NK-92 treated with Interleukin-12 subunit alpha and Interleukin-12 subunit beta, amount 100 ng/mL, for 24 hours (cell line): ENCODE results near the gene POLL.
"Not testable (repeated sequence)": the region's sequence is repeated elsewhere in the genome, so short reads cannot be mapped to it uniquely, and the experiment has no call there.

Source experiments
- DNase-seq: peaks from one replicate; lab custom pipeline; 2025; lab: John Stamatoyannopoulos, UW

Gene POLL

GRCh38 chr10:101611096-101611905 lies 23.2 kb upstream of the POLL start:
- no peak for DNase-seq

GRCh38 chr10:101609481-101609880 lies 21.4 kb upstream of the POLL start:
- no peak for DNase-seq

GRCh38 chr10:101607124-101607523 lies 19.1 kb upstream of the POLL start:
- no peak for DNase-seq

- peak; percentile 33 for DNase-seq
Measured at GRCh38 chr10:101602761-101603398, 14.8 kb upstream of the POLL start.

- DNase-seq: no peak
Measured at GRCh38 chr10:101601541-101601940, 13.5 kb upstream of the POLL start.

GRCh38 chr10:101597091-101597900 lies 9.2 kb upstream of the POLL start:
- DNase-seq: no peak

GRCh38 chr10:101595591-101596433 lies 7.8 kb upstream of the POLL start:
- DNase-seq: no peak

- not testable (repeated sequence) for DNase-seq
Measured at GRCh38 chr10:101593331-101593730, 5.3 kb upstream of the POLL start.

GRCh38 chr10:101588879-101589278 lies 822 bp upstream of the POLL start:
- no peak for DNase-seq

GRCh38 chr10:101585841-101586240 lies 2.2 kb downstream of the POLL start:
- no peak for DNase-seq

GRCh38 chr10:101580486-101581399 lies 7.3 kb downstream of the POLL start:
- no peak for DNase-seq

GRCh38 chr10:101579516-101579870 lies 8.6 kb downstream of the POLL start:
- DNase-seq: no peak

- DNase-seq: no peak
Measured at GRCh38 chr10:101578803-101579515, 9.1 kb downstream of the POLL start.

- no peak for DNase-seq
Measured at GRCh38 chr10:101578192-101578591, 9.9 kb downstream of the POLL start.

GRCh38 chr10:101577121-101577871 lies 10.8 kb downstream of the POLL start:
- no peak for DNase-seq

- DNase-seq: no peak
Measured at GRCh38 chr10:101576211-101576863, 11.7 kb downstream of the POLL start.

GRCh38 chr10:101575580-101576210 lies 12.4 kb downstream of the POLL start:
- DNase-seq: no peak

- no peak for DNase-seq
Measured at GRCh38 chr10:101575091-101575490, 13.0 kb downstream of the POLL start.
